Esophagus squamous epithelium (tissue), 4 donors: Measurements from ENCODE around the gene RBMX.

Experiments used
- POLR2A ChIP-seq, 4 donors: fragments of 450-650 bp; IDR thresholded peaks; one replicate each; pipeline ENCODE4 v1.6.1; 2017; ENCODE audit warnings: antibody characterized with exemption in 4 of 4, mild to moderate bottlenecking in 4 of 4, moderate library complexity in 3 of 4
- TF ChIP-seq, protein P1 (sequence below), 6 experiments: fragments of 450-650 bp in 4 of 6; fragments of 200-600 bp in 2 of 6; sonication (generic) in 2 of 6; IDR thresholded peaks; one replicate each; pipeline ENCODE4 v1.5.1; 2016 to 2019; ENCODE audit warnings: antibody characterized with exemption in 6 of 6, mild to moderate bottlenecking in 4 of 6, moderate library complexity in 4 of 6

GRCh38 chrX:136880003-136880451, 498 bp downstream of the RBMX start:
- TF ChIP-seq, protein P1, sequence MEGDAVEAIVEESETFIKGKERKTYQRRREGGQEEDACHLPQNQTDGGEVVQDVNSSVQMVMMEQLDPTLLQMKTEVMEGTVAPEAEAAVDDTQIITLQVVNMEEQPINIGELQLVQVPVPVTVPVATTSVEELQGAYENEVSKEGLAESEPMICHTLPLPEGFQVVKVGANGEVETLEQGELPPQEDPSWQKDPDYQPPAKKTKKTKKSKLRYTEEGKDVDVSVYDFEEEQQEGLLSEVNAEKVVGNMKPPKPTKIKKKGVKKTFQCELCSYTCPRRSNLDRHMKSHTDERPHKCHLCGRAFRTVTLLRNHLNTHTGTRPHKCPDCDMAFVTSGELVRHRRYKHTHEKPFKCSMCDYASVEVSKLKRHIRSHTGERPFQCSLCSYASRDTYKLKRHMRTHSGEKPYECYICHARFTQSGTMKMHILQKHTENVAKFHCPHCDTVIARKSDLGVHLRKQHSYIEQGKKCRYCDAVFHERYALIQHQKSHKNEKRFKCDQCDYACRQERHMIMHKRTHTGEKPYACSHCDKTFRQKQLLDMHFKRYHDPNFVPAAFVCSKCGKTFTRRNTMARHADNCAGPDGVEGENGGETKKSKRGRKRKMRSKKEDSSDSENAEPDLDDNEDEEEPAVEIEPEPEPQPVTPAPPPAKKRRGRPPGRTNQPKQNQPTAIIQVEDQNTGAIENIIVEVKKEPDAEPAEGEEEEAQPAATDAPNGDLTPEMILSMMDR (IDR thresholded peaks at IDR 0.05) = no peak
- TF ChIP-seq POLR2A (IDR thresholded peaks at IDR 0.05) = no peak
